ENCODE data around the gene ARNT2.

The ARNT2 gene

DNA sequence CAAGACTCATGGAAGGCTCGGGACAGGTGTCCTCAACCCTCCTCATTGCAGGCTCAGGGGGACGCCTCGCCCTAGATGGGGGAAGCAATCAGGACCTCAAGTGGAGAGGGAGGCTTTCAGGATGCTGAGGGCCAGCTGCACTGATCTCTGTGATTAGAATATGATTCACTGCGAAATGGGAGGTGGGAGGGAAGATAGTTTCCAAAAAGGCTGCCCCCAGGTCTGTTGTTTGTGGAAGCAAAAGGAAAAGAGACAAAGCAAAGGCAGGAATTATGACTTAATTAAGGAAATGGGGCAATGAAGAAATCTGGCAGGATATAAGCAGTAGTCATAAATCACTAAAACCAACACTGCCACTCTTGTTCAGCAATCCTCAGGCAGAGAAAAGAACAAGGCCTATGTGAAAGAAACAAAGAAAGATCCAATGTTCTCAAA, 205.3 kb downstream of the ARNT2 start:
- Histone ChIP-seq H3K4me1 (ENCODE audit: insufficient read depth, insufficient read length) (peaks cover 3% of the 10 kb centered on the region), H3K9ac (ENCODE audit: insufficient read length, low read depth) (no peak overlapping the region), H3K4me3 (ENCODE audit: insufficient read length, low read depth) (no peak overlapping the region), H3K9me3 (ENCODE audit: insufficient read depth, low read length) (no peaks in the 10 kb centered on the region), H3K27me3 (ENCODE audit: insufficient read depth, insufficient read length) (no peaks in the 10 kb centered on the region), H3K36me3 (ENCODE audit: insufficient read depth, insufficient read length, low read length) (no peaks in the 10 kb centered on the region)
- no peak for TF ChIP-seq ZNF274 (IDR thresholded peaks at IDR 0.05; ENCODE audit: low read depth, low read length)
- TF ChIP-seq SUZ12 (IDR thresholded peaks at IDR 0.05; ENCODE audit: extremely low read depth, insufficient read depth, insufficient read length): no peak
- TF ChIP-seq YY1 (IDR thresholded peaks at IDR 0.05; ENCODE audit: insufficient read depth, insufficient read length): no peak
- no peak for DNase-seq (ENCODE audit: low read depth, low spot score)

DNA sequence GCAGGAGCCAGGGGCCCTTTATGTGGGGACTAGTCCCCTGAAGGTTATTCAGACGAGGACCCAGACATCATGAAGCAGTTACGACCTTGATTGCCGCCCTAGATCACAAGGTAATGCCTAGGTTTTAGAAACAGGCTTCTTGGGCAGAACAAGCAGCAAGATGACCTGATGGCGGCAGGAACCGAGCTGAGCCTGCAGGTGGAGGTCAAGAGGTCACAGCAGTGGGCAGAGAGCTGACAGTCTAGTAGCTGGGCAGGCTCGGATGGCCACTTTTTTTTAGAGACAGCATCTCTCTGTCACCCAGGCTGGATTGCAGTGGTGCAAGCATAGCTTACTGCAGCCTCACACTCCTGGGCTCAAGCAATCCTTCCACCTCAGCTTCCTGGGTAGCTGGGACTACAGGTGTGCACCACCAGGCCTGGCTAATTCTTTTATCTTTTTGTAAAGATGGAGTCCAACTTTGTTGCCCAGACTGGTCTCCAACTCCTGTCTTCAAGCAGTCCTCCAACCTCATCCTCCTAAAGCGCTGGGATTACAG, 207.4 kb downstream of the ARNT2 start:
- H3K4me1 ChIP-seq (ENCODE audit: insufficient read depth, insufficient read length): peaks cover 3% of the 10 kb centered on the region
- H3K9me3 ChIP-seq (ENCODE audit: insufficient read depth, low read length): no peaks in the 10 kb centered on the region
- H3K36me3 ChIP-seq (ENCODE audit: insufficient read depth, insufficient read length, low read length): no peaks in the 10 kb centered on the region
- H3K27me3 ChIP-seq (ENCODE audit: insufficient read depth, insufficient read length): no peaks in the 10 kb centered on the region
- no peak for TF ChIP-seq SUZ12 (IDR thresholded peaks at IDR 0.05; ENCODE audit: extremely low read depth, insufficient read depth, insufficient read length)
- no peak for TF ChIP-seq ZNF274 (IDR thresholded peaks at IDR 0.05; ENCODE audit: low read depth, low read length)
- no peak for TF ChIP-seq YY1 (IDR thresholded peaks at IDR 0.05; ENCODE audit: insufficient read depth, insufficient read length)
- DNase-seq (ENCODE audit: low read depth, low spot score): no peak
- no peak overlapping the region for H3K9ac ChIP-seq (ENCODE audit: insufficient read length, low read depth)
- no peak overlapping the region for H3K4me3 ChIP-seq (ENCODE audit: insufficient read length, low read depth)

DNA sequence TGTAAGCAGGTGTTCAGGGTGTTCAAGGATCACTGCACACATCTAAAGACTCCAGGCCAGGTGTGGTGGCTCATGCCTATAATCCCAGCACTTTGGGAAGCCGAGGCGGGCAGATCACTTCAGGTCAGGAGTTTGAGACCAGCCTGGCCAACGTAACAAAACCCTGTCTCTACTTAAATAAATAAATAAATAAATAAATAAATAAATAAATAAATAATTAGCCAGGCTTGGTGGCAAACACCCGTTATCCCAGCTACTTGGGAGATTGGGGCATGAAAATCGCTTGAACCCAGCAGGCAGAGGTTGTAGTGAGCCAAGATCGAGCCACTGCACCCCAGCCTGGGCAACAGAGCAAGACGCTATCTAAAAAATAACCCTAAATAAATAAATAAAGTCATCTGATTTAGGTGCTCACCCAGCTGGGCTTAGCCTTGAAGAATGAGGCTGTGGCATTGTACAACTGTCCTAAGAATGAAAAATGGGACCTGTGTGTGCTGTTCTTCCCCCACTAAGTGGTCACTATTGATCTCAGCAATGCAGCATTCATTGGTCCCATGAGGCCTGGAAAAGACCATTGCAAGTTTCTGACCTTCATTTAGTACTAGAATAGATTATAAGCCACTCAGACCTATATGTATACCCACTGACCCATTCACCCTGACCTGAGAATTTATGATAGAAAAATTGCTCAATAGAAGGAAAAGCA, 208.1 kb downstream of the ARNT2 start:
- H3K4me3 ChIP-seq (ENCODE audit: insufficient read length, low read depth): no peak overlapping the region
- peaks cover 3% of the 10 kb centered on the region for H3K4me1 ChIP-seq (ENCODE audit: insufficient read depth, insufficient read length)
- H3K27me3 ChIP-seq (ENCODE audit: insufficient read depth, insufficient read length): no peaks in the 10 kb centered on the region
- TF ChIP-seq ZNF274 (IDR thresholded peaks at IDR 0.05; ENCODE audit: low read depth, low read length) (no peak), YY1 (IDR thresholded peaks at IDR 0.05; ENCODE audit: insufficient read depth, insufficient read length) (no peak), SUZ12 (IDR thresholded peaks at IDR 0.05; ENCODE audit: extremely low read depth, insufficient read depth, insufficient read length) (no peak)
- no peak overlapping the region for H3K9ac ChIP-seq (ENCODE audit: insufficient read length, low read depth)
- no peaks in the 10 kb centered on the region for H3K36me3 ChIP-seq (ENCODE audit: insufficient read depth, insufficient read length, low read length)
- no peaks in the 10 kb centered on the region for H3K9me3 ChIP-seq (ENCODE audit: insufficient read depth, low read length)
- no peak for DNase-seq (ENCODE audit: low read depth, low spot score)

DNA sequence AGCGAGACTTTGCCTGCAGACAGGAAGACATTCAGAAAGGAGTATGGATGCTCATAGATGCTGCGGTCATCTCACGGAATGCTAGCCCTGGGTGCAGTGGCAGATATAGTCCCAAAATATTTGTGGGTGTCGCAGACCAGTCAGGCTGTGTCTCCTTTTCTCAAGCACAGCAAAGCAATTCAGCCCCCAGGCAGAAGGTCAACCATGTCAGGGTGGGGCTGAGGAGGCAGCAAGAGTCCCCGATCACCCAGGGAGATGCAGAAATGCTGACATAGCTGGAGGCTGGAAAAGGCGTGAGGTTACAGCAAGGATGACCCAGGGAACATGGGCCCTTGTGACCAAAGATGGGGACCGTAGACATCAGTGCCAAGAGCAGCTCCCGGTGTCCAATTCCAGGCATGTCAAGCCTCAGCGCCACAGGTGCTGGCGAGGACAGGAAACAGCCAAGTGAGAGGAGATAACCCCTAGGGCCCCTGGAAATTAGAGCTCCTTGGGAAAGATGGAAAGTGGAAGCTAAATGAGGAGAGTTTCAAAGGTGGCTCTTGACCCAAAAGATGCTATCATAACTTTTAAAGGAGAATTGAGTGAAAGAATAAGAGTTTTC, 209.7 kb downstream of the ARNT2 start:
- H3K4me3 ChIP-seq (ENCODE audit: insufficient read length, low read depth): no peak overlapping the region
- no peaks in the 10 kb centered on the region for H3K27me3 ChIP-seq (ENCODE audit: insufficient read depth, insufficient read length)
- no peaks in the 10 kb centered on the region for H3K36me3 ChIP-seq (ENCODE audit: insufficient read depth, insufficient read length, low read length)
- no peaks in the 10 kb centered on the region for H3K9me3 ChIP-seq (ENCODE audit: insufficient read depth, low read length)
- no peak overlapping the region for H3K9ac ChIP-seq (ENCODE audit: insufficient read length, low read depth)
- DNase-seq (ENCODE audit: low read depth, low spot score): no peak
- peaks cover 3% of the 10 kb centered on the region for H3K4me1 ChIP-seq (ENCODE audit: insufficient read depth, insufficient read length)
- TF ChIP-seq ZNF274 (IDR thresholded peaks at IDR 0.05; ENCODE audit: low read depth, low read length) (no peak), SUZ12 (IDR thresholded peaks at IDR 0.05; ENCODE audit: extremely low read depth, insufficient read depth, insufficient read length) (no peak), YY1 (IDR thresholded peaks at IDR 0.05; ENCODE audit: insufficient read depth, insufficient read length) (no peak)

DNA sequence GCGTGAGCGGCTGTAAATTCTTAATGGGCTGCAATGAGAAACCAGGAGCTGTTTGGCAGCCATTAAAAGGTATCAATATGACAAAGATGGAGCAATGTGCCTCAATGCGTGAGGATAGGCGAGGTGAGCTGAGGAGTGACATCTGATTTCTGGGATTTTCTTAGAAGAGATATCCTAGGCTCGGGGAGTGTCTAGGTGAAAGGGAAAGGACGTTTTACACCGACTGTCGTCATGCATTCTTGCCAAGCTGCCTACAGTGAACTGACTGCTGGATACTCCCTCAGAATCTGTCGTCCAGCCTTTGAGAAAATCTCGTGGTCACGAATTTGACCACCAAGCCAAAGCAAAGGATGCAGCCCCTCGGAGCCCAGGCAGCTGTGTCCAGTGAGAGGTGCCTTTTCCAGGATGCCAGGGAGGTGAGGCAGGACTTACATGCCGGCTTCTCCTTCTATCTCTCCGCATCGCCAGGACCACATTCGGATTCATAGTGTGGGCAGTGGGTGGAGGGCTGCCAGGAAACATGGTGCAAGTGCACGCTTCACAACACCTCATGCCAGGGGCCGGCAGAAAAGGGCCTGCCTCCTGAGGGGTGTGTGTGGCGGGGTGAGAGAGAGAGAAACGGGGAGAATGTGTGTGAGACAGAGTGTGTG, 210.7 kb downstream of the ARNT2 start:
- Histone ChIP-seq H3K27me3 (ENCODE audit: insufficient read depth, insufficient read length) (no peaks in the 10 kb centered on the region), H3K36me3 (ENCODE audit: insufficient read depth, insufficient read length, low read length) (no peaks in the 10 kb centered on the region), H3K4me3 (ENCODE audit: insufficient read length, low read depth) (no peak overlapping the region), H3K9me3 (ENCODE audit: insufficient read depth, low read length) (no peaks in the 10 kb centered on the region), H3K4me1 (ENCODE audit: insufficient read depth, insufficient read length) (peaks cover 3% of the 10 kb centered on the region), H3K9ac (ENCODE audit: insufficient read length, low read depth) (no peak overlapping the region)
- TF ChIP-seq SUZ12 (IDR thresholded peaks at IDR 0.05; ENCODE audit: extremely low read depth, insufficient read depth, insufficient read length): no peak
- no peak for TF ChIP-seq YY1 (IDR thresholded peaks at IDR 0.05; ENCODE audit: insufficient read depth, insufficient read length)
- no peak for TF ChIP-seq ZNF274 (IDR thresholded peaks at IDR 0.05; ENCODE audit: low read depth, low read length)
- DNase-seq (ENCODE audit: low read depth, low spot score): no peak

DNA sequence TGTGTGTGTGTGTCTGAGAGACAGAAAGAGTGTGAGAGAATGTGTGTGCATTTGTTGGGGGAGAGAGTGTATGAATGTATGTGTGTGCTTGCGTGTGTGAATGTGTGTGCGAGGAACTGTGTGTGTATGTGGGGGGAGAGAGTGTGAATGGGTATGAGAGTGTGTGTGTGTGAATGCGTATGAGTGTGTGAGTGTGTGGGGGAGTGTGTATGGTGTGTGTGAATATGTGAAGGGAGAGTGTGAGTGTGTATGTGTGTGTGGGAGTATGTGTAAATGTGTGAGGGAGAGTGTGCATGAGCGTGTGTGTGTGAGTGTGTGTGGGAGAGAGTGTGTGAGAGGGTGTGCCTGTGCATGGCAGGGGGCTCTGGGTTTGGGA, 211.2 kb downstream of the ARNT2 start:
- H3K36me3 ChIP-seq (ENCODE audit: insufficient read depth, insufficient read length, low read length): no peaks in the 10 kb centered on the region
- TF ChIP-seq YY1 (IDR thresholded peaks at IDR 0.05; ENCODE audit: insufficient read depth, insufficient read length) (no peak), ZNF274 (IDR thresholded peaks at IDR 0.05; ENCODE audit: low read depth, low read length) (no peak), SUZ12 (IDR thresholded peaks at IDR 0.05; ENCODE audit: extremely low read depth, insufficient read depth, insufficient read length) (no peak)
- H3K27me3 ChIP-seq (ENCODE audit: insufficient read depth, insufficient read length): no peaks in the 10 kb centered on the region
- H3K4me1 ChIP-seq (ENCODE audit: insufficient read depth, insufficient read length): peaks cover 3% of the 10 kb centered on the region
- no peaks in the 10 kb centered on the region for H3K9me3 ChIP-seq (ENCODE audit: insufficient read depth, low read length)
- no peak overlapping the region for H3K4me3 ChIP-seq (ENCODE audit: insufficient read length, low read depth)
- DNase-seq (ENCODE audit: low read depth, low spot score): no peak
- no peak overlapping the region for H3K9ac ChIP-seq (ENCODE audit: insufficient read length, low read depth)

Measured in NT2/D1 (cell line).